Gastroesophageal sphincter (tissue), 4 donors: ENCODE measurements around the gene IFIT1. TPM values are rescaled to one million over a fixed set of nuclear protein-coding genes. Genes with fewer than 3 reads are reported as not detected.

Source experiments
- ATAC-seq: fragments of 150-250 bp; one replicate; pipeline ENCODE4 v1.9.1; 2016; ENCODE audit warnings: mild to moderate bottlenecking, moderate library complexity
- H3K27ac ChIP-seq, 4 donors: fragments of 200-600 bp; sonication (generic) in 3 of 4; 1 replicate in 3 of 4; 2 replicates in 1 of 4; pipeline ENCODE4 v1.5.1; 2016 to 2019
- H3K27me3 ChIP-seq: fragments of 200-600 bp; sonication (generic); one replicate; pipeline ENCODE4 v1.5.1; 2019
- H3K36me3 ChIP-seq, 2 donors: fragments of 200-600 bp; sonication (generic); one replicate each; pipeline ENCODE4 v1.5.1; 2019; ENCODE audit warnings: control low read depth in 1 of 2
- H3K4me1 ChIP-seq, 3 donors: fragments of 200-600 bp; sonication (generic); 1 replicate in 2 of 3; 2 replicates in 1 of 3; pipeline ENCODE4 v1.5.1; 2016 to 2019; ENCODE audit warnings: control low read depth in 2 of 3
- H3K4me3 ChIP-seq, 2 donors: fragments of 200-600 bp; sonication (generic); one replicate each; pipeline ENCODE4 v1.5.1; 2019; ENCODE audit warnings: mild to moderate bottlenecking in 1 of 2, moderate library complexity in 1 of 2
- H3K9me3 ChIP-seq, 3 donors: fragments of 200-600 bp; sonication (generic); one replicate each; pipeline ENCODE4 v1.5.1; 2017 to 2019; ENCODE audit warnings: control low read depth in 2 of 3
- CTCF ChIP-seq, 4 experiments: fragments of 200-600 bp in 2 of 4; fragments of 450-650 bp in 2 of 4; sonication (generic) in 1 of 4; IDR thresholded peaks; one replicate each; pipeline ENCODE4 v1.5.1; 2017 to 2019; ENCODE audit warnings: antibody characterized with exemption in 4 of 4, mild to moderate bottlenecking in 2 of 4, moderate library complexity in 2 of 4
- EP300 ChIP-seq: sonication (generic); formaldehyde crosslinking; IDR thresholded peaks from one replicate; pipeline ENCODE4 v1.6.1; 2017; ENCODE audit warnings: antibody characterized with exemption, mild to moderate bottlenecking
- POLR2A ChIP-seq, 2 donors: fragments of 450-650 bp; IDR thresholded peaks; one replicate each; pipeline ENCODE4 v1.6.1; 2017; ENCODE audit warnings: antibody characterized with exemption in 2 of 2, mild to moderate bottlenecking in 2 of 2, moderate library complexity in 1 of 2
- POLR2AphosphoS5 ChIP-seq: sonication (generic); formaldehyde crosslinking; IDR thresholded peaks from one replicate; pipeline ENCODE4 v1.6.1; 2017; ENCODE audit warnings: antibody characterized with exemption
- WGBS, 2 donors: methylation state at CpG; one replicate each; pipeline ENCODE4 v1.1.5; 2018; ENCODE audit warnings: low coverage in 1 of 2; 5-methylcytosine and 5-hydroxymethylcytosine counted together
- total RNA-seq, 4 donors: library from RNA; depleted of rRNA; stranded (reverse); fragments of >200 nt; gene quantifications; one replicate each; pipeline ENCODE4 v1.1.0, GENCODE V29; 2016

The IFIT1 gene
- total RNA-seq, 4 donors from 2014 or later = 10.3 to 16.5 (median 15.2) TPM

GRCh38 chr10:89382757-89383156, 9.7 kb upstream of the IFIT1 start:
- H3K27ac ChIP-seq = no peak overlapping the region
- H3K27me3 ChIP-seq = no peaks in the 10 kb centered on the region
- 83 to 100% methylated on average over 1 of the region's 1 CpG for WGBS, 2 donors
- H3K36me3 ChIP-seq = no peaks in the 10 kb centered on the region
- no peak for ATAC-seq
- no peaks in the 10 kb centered on the region for H3K9me3 ChIP-seq
- H3K4me1 ChIP-seq = no peaks in the 10 kb centered on the region
- TF ChIP-seq CTCF (IDR thresholded peaks at IDR 0.05) (no peak), POLR2A (IDR thresholded peaks at IDR 0.05) (no peak), POLR2AphosphoS5 (no peak), EP300 (no peak)
- H3K4me3 ChIP-seq = no peak overlapping the region

GRCh38 chr10:89384474-89385340, 7.7 kb upstream of the IFIT1 start:
- TF ChIP-seq EP300 (no peak), CTCF (IDR thresholded peaks at IDR 0.05) (no peak), POLR2A (IDR thresholded peaks at IDR 0.05) (no peak), POLR2AphosphoS5 (no peak)
- Histone ChIP-seq H3K4me1 (peaks cover 0 to 12% (median 0%) of the 10 kb centered on the region in 3 donors), H3K9me3 (no peaks in the 10 kb centered on the region), H3K4me3 (no peak overlapping the region), H3K27ac (no peak overlapping the region), H3K27me3 (no peaks in the 10 kb centered on the region), H3K36me3 (no peaks in the 10 kb centered on the region)
- WGBS, 2 donors = 76 to 93% methylated on average over 4 of the region's 4 CpGs
- peak; percentile 45 for ATAC-seq

GRCh38 chr10:89388806-89389205, 3.6 kb upstream of the IFIT1 start:
- no peak for ATAC-seq
- H3K4me1 ChIP-seq = peaks cover 10 to 49% (median 13%) of the 10 kb centered on the region in 3 donors
- H3K27me3 ChIP-seq = no peaks in the 10 kb centered on the region
- peak overlapping the region in 2 of 4 donors; percentile 32 to 81 for H3K27ac ChIP-seq
- H3K9me3 ChIP-seq = no peaks in the 10 kb centered on the region
- TF ChIP-seq POLR2AphosphoS5 (no peak), CTCF (IDR thresholded peaks at IDR 0.05) (no peak), POLR2A (IDR thresholded peaks at IDR 0.05) (no peak), EP300 (no peak)
- no peaks in the 10 kb centered on the region for H3K36me3 ChIP-seq
- no peak overlapping the region for H3K4me3 ChIP-seq
- 10 to 21% methylated on average over 2 of the region's 2 CpGs for WGBS, 2 donors

- no peak for TF ChIP-seq POLR2AphosphoS5
- peak; percentile 29 to 62 (median 56) for TF ChIP-seq CTCF (IDR thresholded peaks at IDR 0.05)
- no peak for TF ChIP-seq POLR2A (IDR thresholded peaks at IDR 0.05)
- peak overlapping the region in 2 of 4 donors; percentile 35 to 81 for H3K27ac ChIP-seq
- no peak for ATAC-seq
- H3K27me3 ChIP-seq = no peaks in the 10 kb centered on the region
- no peak overlapping the region for H3K4me3 ChIP-seq
- 76 to 80% methylated on average over 1 of the region's 1 CpG for WGBS, 2 donors
- no peaks in the 10 kb centered on the region for H3K9me3 ChIP-seq
- H3K36me3 ChIP-seq = no peaks in the 10 kb centered on the region
- H3K4me1 ChIP-seq = peaks cover 10 to 54% (median 17%) of the 10 kb centered on the region in 3 donors
Measured at GRCh38 chr10:89389254-89389653, 3.2 kb upstream of the IFIT1 start.
